BLaER1 treated with 17β-estradiol and CSF1 and Interleukin-3, amounts not matched to agents 10 nM and 100 nM (cell line): ENCODE data around the gene ICE1.

Experiments used
- H3K27ac ChIP-seq, 11 experiments: shearing (Covaris generic); formaldehyde crosslinking; 2 replicates each; pipeline ENCODE4 v1.8.1; 2022
- H3K27me3 ChIP-seq, 11 experiments: shearing (Covaris generic); formaldehyde crosslinking; 2 replicates each; pipeline ENCODE4 v1.8.1; 2022
- H3K36me3 ChIP-seq, 11 experiments: shearing (Covaris generic); formaldehyde crosslinking; 2 replicates each; pipeline ENCODE4 v1.8.1; 2022
- H3K4me1 ChIP-seq, 10 experiments: shearing (Covaris generic); formaldehyde crosslinking; 2 replicates each; pipeline ENCODE4 v1.8.1; 2022
- H3K4me2 ChIP-seq, 11 experiments: shearing (Covaris generic); formaldehyde crosslinking; 2 replicates each; pipeline ENCODE4 v1.8.1; 2022
- H3K4me3 ChIP-seq, 10 experiments: shearing (Covaris generic); formaldehyde crosslinking; 2 replicates each; pipeline ENCODE4 v1.8.1; 2022
- H3K9ac ChIP-seq, 11 experiments: shearing (Covaris generic); formaldehyde crosslinking; 2 replicates each; pipeline ENCODE4 v1.8.1; 2022
- H3K9me3 ChIP-seq, 11 experiments: shearing (Covaris generic); formaldehyde crosslinking; replicated peaks in 1 of 11; 2 replicates each; pipeline ENCODE4 v1.8.1; 2022
- H4K20me1 ChIP-seq, 11 experiments: shearing (Covaris generic); formaldehyde crosslinking; 2 replicates each; pipeline ENCODE4 v1.8.1; 2022
- Cebpa-rat ChIP-seq, 11 experiments: shearing (Covaris generic); IDR thresholded peaks; 2 replicates each; pipeline ENCODE4 v1.8.1; 2022

ICE1 gene

GRCh38 chr5:5418006-5418405 lies 4.5 kb upstream of the ICE1 start:
- no peaks in the 10 kb centered on the region for H3K36me3 ChIP-seq
- TF ChIP-seq Cebpa-rat (IDR thresholded peaks at IDR 0.05), result no peak
- H3K9ac ChIP-seq, result peak overlapping the region in 3 of 11 experiments; percentile 12 to 31 (median 20); a peak in 2 of 22 replicates
- H3K4me1 ChIP-seq, result peaks cover 10 to 32% (median 21%) of the 10 kb centered on the region in 10 experiments
- no peak overlapping the region for H3K27ac ChIP-seq
- peaks cover 0 to 5% (median 4%) of the 10 kb centered on the region in 11 experiments; a peak in 15 of 22 replicates for H4K20me1 ChIP-seq
- H3K4me3 ChIP-seq, result no peak overlapping the region
- H3K9me3 ChIP-seq, result peaks cover 0 to 6% (median 0%) of the 10 kb centered on the region in 11 experiments; a peak in 5 of 22 replicates
- H3K27me3 ChIP-seq, result no peaks in the 10 kb centered on the region
- H3K4me2 ChIP-seq, result peak overlapping the region in 1 of 11 experiments; percentile 23; a peak in 4 of 22 replicates

DNA sequence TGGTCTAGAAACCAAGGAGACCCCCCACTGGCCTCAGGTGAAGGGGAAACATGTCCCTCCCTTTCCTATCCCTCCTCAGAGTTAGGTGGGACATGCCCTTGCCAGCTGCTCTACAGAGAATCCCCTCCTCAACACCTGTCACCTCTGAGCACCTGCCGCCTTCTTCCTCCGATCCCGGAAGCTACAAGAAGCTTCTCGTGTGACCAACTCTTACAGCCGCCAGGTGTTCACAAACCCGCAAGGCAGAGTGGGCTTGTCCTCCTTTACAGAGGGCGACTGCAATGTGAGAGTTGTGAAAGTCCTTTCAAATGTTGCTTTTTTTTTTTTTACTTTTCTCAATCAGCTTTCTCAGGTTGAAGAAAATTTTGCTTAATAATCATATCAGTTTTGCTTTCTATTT lies 3.7 kb upstream of the ICE1 start:
- peaks cover 3 to 12% (median 11%) of the 10 kb centered on the region in 11 experiments; a peak in 19 of 22 replicates for H4K20me1 ChIP-seq
- H3K4me2 ChIP-seq, result peak overlapping the region in 3 of 11 experiments; percentile 23 to 42 (median 23); a peak in 4 of 22 replicates
- no peaks in the 10 kb centered on the region for H3K27me3 ChIP-seq
- H3K4me3 ChIP-seq, result no peak overlapping the region
- H3K27ac ChIP-seq, result no peak overlapping the region
- peak overlapping the region in 3 of 11 experiments; percentile 12 to 40 (median 25); a peak in 3 of 22 replicates for H3K9ac ChIP-seq
- no peak for TF ChIP-seq Cebpa-rat (IDR thresholded peaks at IDR 0.05)
- H3K4me1 ChIP-seq, result peaks cover 15 to 36% (median 25%) of the 10 kb centered on the region in 10 experiments
- H3K36me3 ChIP-seq, result no peaks in the 10 kb centered on the region
- H3K9me3 ChIP-seq, result peaks cover 0 to 4% (median 0%) of the 10 kb centered on the region in 11 experiments; a peak in 3 of 22 replicates

DNA sequence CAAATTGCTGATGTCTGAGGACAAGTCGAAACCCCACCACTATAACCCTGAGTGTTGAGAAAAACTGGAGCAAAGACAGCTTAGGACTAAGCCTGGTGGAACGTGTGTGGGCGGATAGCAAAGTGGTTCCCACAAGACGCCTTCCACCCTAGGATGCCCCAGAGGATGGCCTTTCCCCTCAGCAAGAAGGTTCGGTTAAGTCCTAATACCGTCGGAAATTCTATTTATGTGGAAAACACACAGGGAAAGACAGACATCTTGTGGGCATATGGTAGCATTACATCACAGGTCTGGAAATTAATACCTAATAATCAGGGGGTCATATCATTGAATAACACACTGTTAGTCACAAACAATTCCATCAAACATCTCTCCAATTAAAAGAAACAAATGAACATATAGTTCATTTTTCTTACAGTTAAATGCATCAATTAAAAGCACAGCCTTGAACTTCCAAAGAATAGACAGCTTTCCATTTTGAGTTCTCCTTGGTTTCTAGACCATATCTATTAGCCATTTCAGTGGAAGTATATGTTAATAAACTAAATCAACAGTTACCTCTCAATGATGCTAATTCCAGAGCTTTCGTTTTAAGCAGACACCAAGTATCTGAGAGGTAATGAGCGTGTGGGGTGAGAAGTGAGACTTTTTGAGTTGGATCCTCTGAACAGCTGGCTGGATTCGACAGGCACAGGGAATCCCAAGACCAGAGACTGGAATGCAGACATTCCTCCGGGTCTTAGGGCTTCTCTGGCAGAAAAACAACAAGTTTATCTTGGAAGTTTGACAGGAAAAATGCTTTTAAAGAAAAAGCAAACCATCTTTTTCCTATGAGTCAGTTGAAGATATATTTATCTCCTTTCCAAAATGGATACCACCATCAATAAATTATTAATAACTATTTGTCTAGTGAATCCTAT lies 2.9 kb upstream of the ICE1 start:
- H3K4me1 ChIP-seq, result peaks cover 23 to 44% (median 32%) of the 10 kb centered on the region in 10 experiments
- no peak overlapping the region for H3K27ac ChIP-seq
- H3K9me3 ChIP-seq, result no peaks in the 10 kb centered on the region
- no peak overlapping the region for H3K4me3 ChIP-seq
- H3K9ac ChIP-seq, result peak overlapping the region in 4 of 11 experiments; percentile 12 to 40 (median 22); a peak in 2 of 22 replicates
- H4K20me1 ChIP-seq, result peaks cover 10 to 20% (median 19%) of the 10 kb centered on the region in 11 experiments; a peak in 19 of 22 replicates
- no peak for TF ChIP-seq Cebpa-rat (IDR thresholded peaks at IDR 0.05)
- H3K4me2 ChIP-seq, result peak overlapping the region in 4 of 11 experiments; percentile 23 to 47 (median 32); a peak in 7 of 22 replicates
- H3K27me3 ChIP-seq, result no peaks in the 10 kb centered on the region
- peaks cover 0 to 3% (median 0%) of the 10 kb centered on the region in 11 experiments; a peak in 5 of 22 replicates for H3K36me3 ChIP-seq

DNA sequence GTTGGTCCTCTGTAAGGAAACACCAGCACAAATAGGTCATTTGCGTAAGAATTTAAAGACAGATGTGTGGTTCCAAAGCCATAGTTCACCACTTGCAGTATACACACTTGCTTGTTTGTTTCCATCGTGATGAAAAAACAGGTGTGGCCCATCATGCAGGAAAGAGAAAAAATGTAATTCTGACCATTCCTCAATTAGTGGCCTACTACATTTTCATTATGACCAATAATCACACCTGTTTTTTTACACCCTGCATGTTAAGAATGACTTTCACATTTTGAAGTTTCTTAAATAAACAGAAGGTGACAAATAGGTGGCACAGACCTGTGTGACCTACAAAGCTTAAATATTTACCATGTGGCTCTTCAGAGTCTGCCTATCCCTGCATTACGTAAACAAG lies 2.2 kb upstream of the ICE1 start:
- H3K4me2 ChIP-seq, result peak overlapping the region in 1 of 11 experiments; percentile 92; a peak in 1 of 22 replicates
- peaks cover 17 to 27% (median 26%) of the 10 kb centered on the region in 11 experiments; a peak in 19 of 22 replicates for H4K20me1 ChIP-seq
- no peak for TF ChIP-seq Cebpa-rat (IDR thresholded peaks at IDR 0.05)
- no peaks in the 10 kb centered on the region for H3K9me3 ChIP-seq
- H3K9ac ChIP-seq, result 0 out of 22 replicates have a peak overlapping the region, but pooled peaks of 1 of the 11 experiments have one; percentile 95
- peaks cover 30 to 51% (median 39%) of the 10 kb centered on the region in 10 experiments for H3K4me1 ChIP-seq
- H3K27ac ChIP-seq, result no peak overlapping the region
- H3K27me3 ChIP-seq, result no peaks in the 10 kb centered on the region
- H3K4me3 ChIP-seq, result no peak overlapping the region
- H3K36me3 ChIP-seq, result peaks cover 0 to 10% (median 7%) of the 10 kb centered on the region in 11 experiments; a peak in 8 of 22 replicates

- H3K9me3 ChIP-seq, result no peaks in the 10 kb centered on the region
- H3K4me3 ChIP-seq, result peak overlapping the region; percentile 60 to 100 (median 98)
- H4K20me1 ChIP-seq, result peaks cover 26 to 38% (median 37%) of the 10 kb centered on the region in 11 experiments; a peak in 19 of 22 replicates
- peaks cover 0 to 20% (median 10%) of the 10 kb centered on the region in 11 experiments; a peak in 9 of 22 replicates for H3K36me3 ChIP-seq
- H3K9ac ChIP-seq, result peak overlapping the region; percentile 87 to 96 (median 93)
- peak overlapping the region; percentile 83 to 96 (median 90) for H3K4me2 ChIP-seq
- TF ChIP-seq Cebpa-rat (IDR thresholded peaks at IDR 0.05), result no peak
- peak overlapping the region; percentile 84 to 95 (median 91) for H3K27ac ChIP-seq
- no peaks in the 10 kb centered on the region for H3K27me3 ChIP-seq
- H3K4me1 ChIP-seq, result peaks cover 32 to 51% (median 39%) of the 10 kb centered on the region in 10 experiments
These were observed 1.1 kb upstream of the ICE1 start for GRCh38 chr5:5421149-5421960.

DNA sequence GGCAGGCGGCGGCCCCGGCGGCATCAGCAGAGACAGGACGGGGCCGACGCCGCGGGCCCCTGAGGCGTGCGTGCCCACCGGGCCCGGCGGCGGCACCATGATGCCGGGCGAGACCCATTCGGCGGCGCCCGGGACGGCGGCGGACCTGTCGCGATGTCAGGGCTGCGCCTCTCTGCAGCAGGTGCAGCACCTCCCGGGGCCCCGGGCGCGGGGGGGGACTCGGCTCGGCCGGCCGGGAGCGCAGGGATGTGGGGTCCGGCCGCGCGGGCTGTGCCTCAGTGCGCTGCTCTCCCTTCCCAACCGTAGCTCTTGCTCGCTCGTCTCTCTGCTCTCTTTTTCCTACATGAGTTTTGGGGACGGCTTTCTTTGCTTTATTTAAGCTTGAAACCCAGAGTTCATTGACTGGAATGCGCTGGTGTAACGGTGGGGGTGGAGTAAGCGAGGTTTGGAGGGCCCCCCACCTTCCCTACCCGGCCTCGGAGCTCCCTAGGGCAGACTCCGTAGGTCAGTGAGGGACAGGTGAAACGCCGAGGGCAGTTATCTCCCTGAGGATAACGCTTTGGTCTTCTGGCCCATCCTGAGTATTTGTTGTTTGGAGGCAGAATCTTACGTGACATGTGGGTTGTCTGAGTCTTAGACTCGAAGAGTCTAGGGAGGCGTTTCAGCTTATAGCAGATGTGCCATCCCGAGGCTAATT lies 490 bp downstream of the ICE1 start:
- H3K9me3 ChIP-seq, result no peaks in the 10 kb centered on the region
- peak overlapping the region; percentile 80 to 100 (median 98) for H3K4me3 ChIP-seq
- no peaks in the 10 kb centered on the region for H3K27me3 ChIP-seq
- H3K27ac ChIP-seq, result peak overlapping the region; percentile 84 to 95 (median 91)
- peaks cover 40 to 54% (median 53%) of the 10 kb centered on the region in 11 experiments; a peak in 21 of 22 replicates for H4K20me1 ChIP-seq
- H3K36me3 ChIP-seq, result peaks cover 8 to 35% (median 21%) of the 10 kb centered on the region in 11 experiments; a peak in 17 of 22 replicates
- peak overlapping the region; percentile 87 to 97 (median 92) for H3K4me2 ChIP-seq
- H3K4me1 ChIP-seq, result peaks cover 32 to 49% (median 38%) of the 10 kb centered on the region in 10 experiments
- no peak for TF ChIP-seq Cebpa-rat (IDR thresholded peaks at IDR 0.05)
- H3K9ac ChIP-seq, result peak overlapping the region; percentile 87 to 96 (median 93)

DNA sequence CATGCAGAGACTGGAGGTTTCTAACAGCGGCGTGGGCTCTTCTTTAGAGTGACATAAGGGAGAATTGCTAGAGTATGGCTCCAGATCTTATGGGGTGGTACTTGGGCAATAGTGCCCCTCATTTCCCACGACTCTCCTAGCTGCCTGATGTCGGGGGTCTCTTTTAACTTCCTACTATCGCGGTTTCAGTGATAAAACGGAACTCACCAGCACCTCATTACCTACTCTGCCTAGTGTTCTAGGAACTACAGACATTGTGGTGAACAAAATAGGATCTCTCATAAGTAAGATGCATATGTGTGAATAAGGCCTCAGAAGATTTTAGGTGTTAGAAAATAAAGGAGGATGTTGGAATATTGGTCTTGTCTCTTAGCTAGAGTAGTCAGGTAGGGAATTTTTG lies 1.1 kb downstream of the ICE1 start:
- TF ChIP-seq Cebpa-rat (IDR thresholded peaks at IDR 0.05), result no peak
- Histone ChIP-seq H3K4me2 (peak overlapping the region; percentile 87 to 97 (median 92)), H4K20me1 (peaks cover 45 to 61% (median 59%) of the 10 kb centered on the region in 11 experiments; a peak in 21 of 22 replicates), H3K27ac (peak overlapping the region in 7 of 11 experiments; percentile 84 to 94 (median 91); a peak in 12 of 22 replicates), H3K27me3 (no peaks in the 10 kb centered on the region), H3K36me3 (peaks cover 10 to 41% (median 27%) of the 10 kb centered on the region in 11 experiments; a peak in 17 of 22 replicates), H3K4me1 (peaks cover 28 to 43% (median 34%) of the 10 kb centered on the region in 10 experiments), H3K9ac (peak overlapping the region; percentile 87 to 96 (median 93)), H3K4me3 (peak overlapping the region; percentile 80 to 100 (median 98)), H3K9me3 (no peaks in the 10 kb centered on the region)
